ENCODE data around the gene NPAS3.

- TF ChIP-seq CTCF (IDR thresholded peaks at IDR 0.05; ENCODE audit: extremely low read depth in 1 of 2, insufficient read depth in 1 of 2, low read depth in 1 of 2, low read length in 2 of 2), result no peak
- TF ChIP-seq POLR2A (IDR thresholded peaks at IDR 0.05; ENCODE audit: low read depth, low read length), result no peak
- TF ChIP-seq FOS (IDR thresholded peaks at IDR 0.05; ENCODE audit: borderline replicate concordance, insufficient read depth, low read length), result no peak
- no peak for TF ChIP-seq POLR2AphosphoS5 (IDR thresholded peaks at IDR 0.05; ENCODE audit: insufficient read depth, low read depth, low read length)
- TF ChIP-seq EZH2 (IDR thresholded peaks at IDR 0.05; ENCODE audit: borderline replicate concordance, low read depth, low read length, severe bottlenecking), result no peak
- TF ChIP-seq JUN (IDR thresholded peaks at IDR 0.05; ENCODE audit: borderline replicate concordance, insufficient read depth, insufficient read length, low read depth), result no peak
- no peak for TF ChIP-seq GATA2 (IDR thresholded peaks at IDR 0.05; ENCODE audit: insufficient read depth, insufficient read length, low read depth, low read length)
- no peak for TF ChIP-seq MAX (IDR thresholded peaks at IDR 0.05; ENCODE audit: insufficient read depth, insufficient read length)
Observed at GRCh38 chr14:33404964-33405574, 466.4 kb downstream of the NPAS3 start.

Data from endothelial cell of umbilical vein (primary cell).